GOT3 (cell line): ENCODE results near the gene COP1.
"Not testable (repeated sequence)": the region's sequence is repeated elsewhere in the genome, so short reads cannot be mapped to it uniquely, and the experiment has no call there.

Source experiments
- DNase-seq: peaks from one replicate; lab custom pipeline; 2025; ENCODE audit warnings: mixed read lengths; lab: John Stamatoyannopoulos, UW

COP1 gene

GRCh38 chr1:176043537-176043936 lies 163.5 kb downstream of the COP1 start:
- DNase-seq: no peak

GRCh38 chr1:176033881-176034280 lies 173.2 kb downstream of the COP1 start:
- DNase-seq: no peak

DNA sequence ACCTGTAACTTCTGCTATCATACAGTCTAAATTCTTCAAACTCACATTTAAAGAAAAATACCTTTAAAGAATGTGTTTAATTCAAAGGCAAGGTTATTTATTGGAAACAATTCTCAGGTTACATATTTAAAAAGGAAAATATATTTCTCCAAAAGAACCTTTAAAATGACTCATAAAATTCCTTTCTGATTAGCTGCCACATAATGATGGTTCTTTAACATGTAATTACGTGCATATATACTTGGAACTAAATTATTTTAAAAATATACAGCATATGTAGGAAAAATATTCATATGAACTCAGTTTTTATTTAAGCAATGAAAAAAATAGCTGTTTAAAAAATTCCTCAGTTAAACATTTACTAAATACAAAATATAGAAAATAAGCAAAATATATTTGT lies 173.6 kb downstream of the COP1 start:
- DNase-seq: no peak

GRCh38 chr1:176032040-176032645 lies 174.9 kb downstream of the COP1 start:
- no peak for DNase-seq

DNA sequence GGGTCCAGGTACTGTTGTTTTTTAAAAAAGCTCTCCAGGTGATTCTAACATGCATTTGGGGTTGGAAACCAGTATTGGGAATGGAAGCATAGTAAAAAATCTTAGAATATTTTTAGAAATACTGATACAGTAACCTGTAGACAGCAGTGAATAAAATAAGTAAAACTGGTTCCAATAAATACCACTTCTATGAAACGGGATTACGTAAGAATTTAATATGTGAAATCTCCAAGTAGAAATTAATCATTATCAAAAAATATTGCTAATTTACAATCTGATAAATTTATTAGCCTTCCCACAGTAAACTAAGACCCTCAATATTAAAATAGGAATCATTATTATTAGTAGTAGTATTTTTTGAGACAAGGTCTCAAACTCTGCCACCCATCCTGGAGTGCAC lies 177.5 kb downstream of the COP1 start:
- DNase-seq: no peak

DNA sequence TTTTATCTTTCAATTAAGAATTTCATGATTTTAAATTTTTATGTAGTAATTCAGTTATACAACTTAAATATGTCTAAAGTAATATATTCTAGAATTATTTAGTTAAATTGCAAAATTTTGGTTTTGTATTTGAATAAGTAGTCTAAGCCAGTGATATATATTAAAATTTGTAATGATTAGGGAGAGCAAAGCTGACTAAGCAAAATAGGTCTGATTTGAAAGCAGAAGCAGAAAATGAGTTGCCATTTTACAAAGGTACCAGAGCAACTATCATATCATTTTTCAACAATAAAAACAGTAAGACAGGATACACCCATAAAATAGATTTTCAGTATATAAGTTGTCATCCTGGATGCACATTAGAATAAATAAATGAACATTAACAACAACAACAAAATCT lies 177.9 kb downstream of the COP1 start:
- DNase-seq: no peak

- not testable (repeated sequence) for DNase-seq
Measured at GRCh38 chr1:176027934-176028333, 179.2 kb downstream of the COP1 start.

GRCh38 chr1:176022574-176022973 lies 184.5 kb downstream of the COP1 start:
- no peak for DNase-seq

DNA sequence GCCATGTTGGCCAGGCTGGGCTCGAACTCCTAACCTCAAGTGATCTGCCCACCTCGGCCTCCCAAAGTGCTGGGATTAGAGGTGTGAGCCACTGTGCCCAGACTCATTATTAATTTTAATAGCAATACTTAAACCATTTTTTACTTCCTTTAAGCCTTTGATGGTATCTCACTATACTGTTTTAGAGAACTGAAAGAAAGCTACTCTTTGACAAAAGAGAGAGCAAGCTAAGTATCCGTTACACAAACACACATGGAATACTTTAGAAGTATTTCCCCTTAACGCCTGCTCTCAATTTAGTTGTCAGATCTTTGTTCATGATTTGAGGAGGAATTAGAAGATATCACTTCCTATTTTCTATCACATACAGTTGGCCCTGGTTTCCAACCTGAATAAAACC lies 189.4 kb downstream of the COP1 start:
- no peak for DNase-seq

GRCh38 chr1:176009951-176010350 lies 197.1 kb downstream of the COP1 start:
- DNase-seq: no peak

- DNase-seq: not testable (repeated sequence)
Measured at GRCh38 chr1:176007756-176008389, 199.2 kb downstream of the COP1 start.

GRCh38 chr1:175994660-175995059 lies 212.4 kb downstream of the COP1 start:
- DNase-seq: not testable (repeated sequence)

DNA sequence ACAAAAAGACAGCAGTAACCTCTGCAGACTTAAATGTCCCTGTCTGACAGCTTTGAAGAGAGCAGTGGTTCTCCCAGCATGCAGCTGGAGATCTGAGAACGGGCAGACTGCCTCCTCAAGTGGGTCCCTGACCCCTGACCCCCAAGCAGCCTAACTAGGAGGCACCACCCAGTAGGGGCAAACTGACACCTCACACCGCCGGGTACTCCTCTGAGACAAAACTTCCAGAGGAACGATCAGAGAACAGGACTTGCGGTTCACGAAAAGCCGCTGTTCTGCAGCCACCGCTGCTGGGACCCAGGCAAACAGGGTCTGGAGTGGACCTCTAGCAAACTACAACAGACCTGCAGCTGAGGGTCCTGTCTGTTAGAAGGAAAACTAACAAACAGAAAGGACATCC lies 214.3 kb downstream of the COP1 start:
- DNase-seq: not testable (repeated sequence)

DNA sequence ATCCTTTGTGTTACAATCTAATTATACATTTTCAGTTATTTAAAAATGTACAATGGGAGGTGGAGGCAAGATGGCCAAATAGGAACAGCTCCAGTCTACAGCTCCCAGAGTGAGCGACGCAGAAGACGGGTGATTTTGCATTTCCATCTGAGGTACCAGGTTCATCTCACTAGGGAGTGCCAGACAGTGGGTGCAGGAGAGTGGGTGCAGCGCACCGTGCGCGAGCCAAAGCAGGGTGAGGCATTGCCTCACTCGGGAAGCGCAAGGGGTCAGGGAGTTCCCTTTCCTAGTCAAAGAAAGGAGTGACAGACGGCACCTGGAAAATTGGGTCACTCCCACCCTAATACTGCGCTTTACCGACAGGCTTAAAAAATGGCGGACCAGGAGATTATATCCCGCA lies 214.9 kb downstream of the COP1 start:
- DNase-seq: not testable (repeated sequence)

- DNase-seq: no peak
Measured at GRCh38 chr1:175984813-175985212, 222.3 kb downstream of the COP1 start.

DNA sequence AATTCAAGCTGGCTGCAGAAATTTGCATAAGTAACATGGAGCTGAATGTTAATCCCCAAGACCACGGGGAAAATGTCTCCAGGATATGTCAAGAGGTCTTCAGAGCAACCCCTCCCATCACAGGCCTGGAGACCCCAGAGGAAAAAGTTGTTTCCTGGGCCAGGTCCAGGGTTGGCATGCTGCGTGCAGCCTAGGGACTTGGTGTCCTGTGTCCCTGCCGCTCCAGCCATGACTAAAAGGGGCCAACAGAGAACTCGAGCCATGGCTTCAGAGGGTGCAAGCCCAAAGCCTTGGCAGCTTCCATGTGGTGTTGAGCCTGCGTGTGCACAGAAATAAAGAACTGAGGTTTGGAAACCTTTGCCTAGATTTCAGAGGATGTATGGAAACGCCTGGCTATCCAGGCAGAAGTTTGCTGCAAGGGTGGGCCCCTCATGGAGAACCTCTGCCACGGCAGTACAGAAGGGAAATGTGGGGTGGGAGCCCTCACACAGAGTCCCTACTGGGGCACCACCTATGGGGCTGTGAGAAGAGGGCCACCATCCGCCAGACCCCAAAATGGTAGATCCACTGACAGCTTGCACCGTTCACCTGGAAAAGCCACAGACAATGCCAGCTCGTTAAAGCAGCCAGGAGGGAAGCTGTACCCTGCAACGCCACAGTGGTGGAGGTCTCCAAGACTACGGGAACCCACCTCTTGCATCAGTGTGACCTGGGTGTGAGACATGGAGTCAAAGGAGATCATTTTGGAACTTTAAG lies 222.9 kb downstream of the COP1 start:
- DNase-seq: no peak

DNA sequence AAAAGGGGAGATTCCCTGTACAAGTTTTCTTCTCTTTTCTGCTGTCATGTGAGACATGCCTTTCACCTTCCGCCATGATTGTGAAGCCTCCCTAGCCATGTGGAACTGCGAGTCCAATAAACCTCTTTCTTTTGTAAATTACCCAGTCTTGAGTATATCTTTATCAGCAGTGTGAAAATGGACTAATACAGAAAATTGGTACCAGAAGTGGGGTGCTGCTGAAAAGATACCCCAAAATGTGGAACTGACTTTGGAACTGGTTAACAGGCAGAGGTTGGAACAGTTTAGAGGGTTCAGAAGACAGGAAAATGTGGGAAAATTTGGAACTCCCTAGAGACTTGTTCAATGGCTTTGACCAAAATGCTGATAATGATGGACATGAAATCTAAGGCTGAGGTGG lies 223.7 kb downstream of the COP1 start:
- not testable (repeated sequence) for DNase-seq

GRCh38 chr1:175981128-175981527 lies 226.0 kb downstream of the COP1 start:
- no peak for DNase-seq

- no peak for DNase-seq
Measured at GRCh38 chr1:175978926-175979325, 228.2 kb downstream of the COP1 start.

GRCh38 chr1:175978476-175978875 lies 228.6 kb downstream of the COP1 start:
- DNase-seq: no peak

GRCh38 chr1:175976865-175977642 lies 230.0 kb downstream of the COP1 start:
- DNase-seq: no peak

DNA sequence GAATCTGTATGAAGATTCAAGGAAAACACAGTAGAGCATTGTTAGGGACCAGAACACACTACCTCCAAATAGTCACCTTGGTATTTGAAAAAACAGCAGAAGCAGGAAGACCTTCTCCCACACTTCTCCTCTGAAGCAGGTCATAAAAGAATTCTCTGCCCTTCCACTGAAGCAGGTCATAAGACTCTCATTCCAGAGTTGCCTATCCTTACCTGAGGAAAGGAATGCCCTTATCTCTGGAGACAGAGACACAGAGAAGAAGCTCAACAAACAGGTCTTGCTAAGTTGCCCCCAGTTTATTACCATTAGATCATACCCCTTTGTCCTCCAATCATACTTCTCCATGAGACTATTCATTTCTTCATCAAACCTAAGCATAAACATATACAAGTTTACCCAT lies 237.9 kb downstream of the COP1 start:
- no peak for DNase-seq
